ENCODE data around the gene RPS14. TPM values are rescaled to one million over a fixed set of nuclear protein-coding genes. Genes with fewer than 3 reads are reported as not detected.

The RPS14 gene
- total RNA-seq, 1 donor from 2014 or later = 3,639 TPM

- peak overlapping the region; percentile 90 for H3K27ac ChIP-seq
- peaks cover 42% of the 10 kb centered on the region for H3F3A ChIP-seq (ENCODE audit: low read depth)
- peak overlapping the region; percentile 99 for H3K4me3 ChIP-seq
- peak overlapping the region; percentile 88 for H3K4me3 Mint-ChIP-seq
- no peak overlapping the region for H3K27ac Mint-ChIP-seq
- H3K4me1 ChIP-seq = peaks cover 37% of the 10 kb centered on the region
- TF ChIP-seq CTCF (IDR thresholded peaks at IDR 0.05) = no peak
- TF ChIP-seq EZH2phosphoT487 (IDR thresholded peaks at IDR 0.05) = no peak
- no peak for TF ChIP-seq EZH2 (IDR thresholded peaks at IDR 0.05)
- H3K9me3 Mint-ChIP-seq = no peaks in the 10 kb centered on the region
- H4K20me1 ChIP-seq (ENCODE audit: low read depth) = peaks cover 37% of the 10 kb centered on the region
- H3K27me3 Mint-ChIP-seq (ENCODE audit: insufficient read depth, low read depth) = peaks cover 5% of the 10 kb centered on the region
- peak overlapping the region; percentile 92 for H3K4me2 ChIP-seq
- no peaks in the 10 kb centered on the region for H3K27me3 ChIP-seq
- no peaks in the 10 kb centered on the region for H3K9me3 ChIP-seq (ENCODE audit: low read depth)
- H3K9ac ChIP-seq = peak overlapping the region; percentile 82
- no peaks in the 10 kb centered on the region for H3K36me3 ChIP-seq
- DNase-seq (ENCODE audit: low spot score) = peak; percentile 81
- peaks cover 46% of the 10 kb centered on the region for H3K79me2 ChIP-seq (ENCODE audit: low read depth)
- peak overlapping the region; percentile 62 for H2AFZ ChIP-seq (replicated peaks)
- H3K4me1 Mint-ChIP-seq = peaks cover 54% of the 10 kb centered on the region
- H3K36me3 Mint-ChIP-seq = no peaks in the 10 kb centered on the region
Observed at GRCh38 chr5:150485693-150486401, 36.3 kb upstream of the RPS14 start.

DNA sequence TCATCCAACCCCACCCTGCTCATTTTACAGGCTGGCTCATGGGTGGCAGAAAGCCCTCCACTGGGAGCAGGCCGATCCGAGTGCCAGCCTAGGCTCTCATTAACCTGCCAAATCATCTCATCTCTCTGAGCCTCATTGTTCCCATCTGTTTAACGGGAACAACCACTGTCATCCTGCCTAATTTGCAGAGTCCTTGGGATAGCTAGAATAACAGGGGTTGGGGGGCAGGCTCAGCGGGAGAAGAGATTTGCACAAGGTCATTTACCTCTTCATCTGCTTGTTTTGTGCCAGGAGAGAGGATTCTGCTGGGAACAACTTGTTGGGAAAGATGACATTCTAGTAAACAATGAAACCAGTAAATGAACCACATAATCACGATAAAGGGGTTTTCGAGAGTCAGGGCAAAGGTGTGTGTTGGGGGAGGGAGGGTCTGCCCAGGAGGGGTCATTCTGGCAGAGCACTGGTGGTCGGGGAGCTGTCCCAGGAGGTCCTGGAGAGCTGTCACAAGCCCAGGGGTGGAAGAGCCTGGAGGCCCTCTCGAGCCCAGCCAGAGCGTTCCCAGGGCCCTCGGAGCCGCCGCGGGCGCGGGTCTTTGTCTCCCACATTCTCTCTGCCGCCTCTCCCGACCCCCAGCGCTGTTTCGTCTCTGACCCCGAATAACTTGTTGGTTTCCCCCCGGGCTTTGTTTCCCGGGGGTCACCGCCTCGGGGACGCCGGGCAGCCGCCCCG lies 35.6 kb upstream of the RPS14 start:
- Mint-ChIP-seq H3K36me3 (no peaks in the 10 kb centered on the region), H3K4me1 (peaks cover 47% of the 10 kb centered on the region), H3K4me3 (peak overlapping the region; percentile 88), H3K9me3 (no peaks in the 10 kb centered on the region), H3K27me3 (ENCODE audit: insufficient read depth, low read depth) (peaks cover 5% of the 10 kb centered on the region), H3K27ac (peak overlapping the region; percentile 96)
- H3K79me2 ChIP-seq (ENCODE audit: low read depth) = peaks cover 39% of the 10 kb centered on the region
- H3K27ac ChIP-seq = peak overlapping the region; percentile 90
- H3K9me3 ChIP-seq (ENCODE audit: low read depth) = no peaks in the 10 kb centered on the region
- H3K9ac ChIP-seq = peak overlapping the region; percentile 82
- H4K20me1 ChIP-seq (ENCODE audit: low read depth) = peaks cover 32% of the 10 kb centered on the region
- H3K4me3 ChIP-seq = peak overlapping the region; percentile 99
- H3K4me1 ChIP-seq = peaks cover 30% of the 10 kb centered on the region
- peak overlapping the region; percentile 62 for H2AFZ ChIP-seq (replicated peaks)
- TF ChIP-seq CTCF (IDR thresholded peaks at IDR 0.05) (no peak), EZH2 (IDR thresholded peaks at IDR 0.05) (no peak), EZH2phosphoT487 (IDR thresholded peaks at IDR 0.05) (no peak)
- no peaks in the 10 kb centered on the region for H3K27me3 ChIP-seq
- DNase-seq (ENCODE audit: low spot score) = peak; percentile 81
- peaks cover 40% of the 10 kb centered on the region for H3F3A ChIP-seq (ENCODE audit: low read depth)
- H3K4me2 ChIP-seq = peak overlapping the region; percentile 92
- no peaks in the 10 kb centered on the region for H3K36me3 ChIP-seq

DNA sequence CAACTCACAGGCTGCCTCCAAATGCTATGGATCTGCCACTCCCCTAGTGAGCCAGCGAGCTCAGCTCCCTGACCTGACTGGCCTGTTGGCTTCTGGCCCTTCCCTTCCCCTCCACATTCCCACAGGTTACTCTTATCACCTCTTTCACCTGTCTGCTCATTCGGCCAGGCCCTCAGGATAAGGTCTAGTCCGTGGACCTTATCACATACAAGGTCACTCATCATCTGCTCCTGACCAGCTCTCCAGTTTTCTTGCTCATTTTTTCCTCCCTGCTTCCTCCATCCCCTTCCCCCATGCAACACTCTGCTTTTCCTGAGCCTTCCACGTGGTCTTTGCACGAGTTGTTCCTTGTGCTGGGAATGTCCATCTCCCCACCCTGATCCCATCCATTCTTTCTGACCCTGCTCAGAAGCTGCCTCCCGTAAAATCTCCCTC lies 32.5 kb upstream of the RPS14 start:
- peaks cover 18% of the 10 kb centered on the region for H3K4me1 Mint-ChIP-seq
- peaks cover 3% of the 10 kb centered on the region for H3K27me3 Mint-ChIP-seq (ENCODE audit: insufficient read depth, low read depth)
- H3K4me1 ChIP-seq = peaks cover 11% of the 10 kb centered on the region
- H3K36me3 Mint-ChIP-seq = no peaks in the 10 kb centered on the region
- H3K9me3 ChIP-seq (ENCODE audit: low read depth) = no peaks in the 10 kb centered on the region
- H3K27ac Mint-ChIP-seq = no peak overlapping the region
- H3F3A ChIP-seq (ENCODE audit: low read depth) = peaks cover 20% of the 10 kb centered on the region
- H3K27me3 ChIP-seq = no peaks in the 10 kb centered on the region
- H3K9me3 Mint-ChIP-seq = no peaks in the 10 kb centered on the region
- peaks cover 7% of the 10 kb centered on the region for H3K79me2 ChIP-seq (ENCODE audit: low read depth)
- H3K27ac ChIP-seq = no peak overlapping the region
- no peak for TF ChIP-seq EZH2phosphoT487 (IDR thresholded peaks at IDR 0.05)
- no peak overlapping the region for H3K4me3 ChIP-seq
- H3K9ac ChIP-seq = no peak overlapping the region
- H3K4me2 ChIP-seq = no peak overlapping the region
- no peak for DNase-seq (ENCODE audit: low spot score)
- no peaks in the 10 kb centered on the region for H3K36me3 ChIP-seq
- H2AFZ ChIP-seq (replicated peaks) = no peak overlapping the region
- H3K4me3 Mint-ChIP-seq = no peak overlapping the region
- H4K20me1 ChIP-seq (ENCODE audit: low read depth) = peaks cover 2% of the 10 kb centered on the region

DNA sequence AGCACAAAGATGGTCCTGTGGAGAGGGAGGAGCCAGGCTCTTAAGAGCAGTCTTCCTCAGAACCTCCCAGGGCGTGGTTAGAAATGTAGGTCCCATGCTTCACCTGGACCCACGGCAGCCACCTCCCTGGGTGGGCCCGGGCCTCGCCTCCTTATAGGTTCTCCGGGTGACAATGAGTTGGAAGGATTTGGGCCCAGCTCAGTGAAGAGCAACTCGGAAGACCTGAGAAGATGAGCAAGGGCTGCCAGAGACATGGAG lies 32.1 kb upstream of the RPS14 start:
- Histone ChIP-seq H3K9me3 (ENCODE audit: low read depth) (no peaks in the 10 kb centered on the region), H3K36me3 (no peaks in the 10 kb centered on the region), H3K27ac (no peak overlapping the region), H3K4me1 (peaks cover 11% of the 10 kb centered on the region), H3K9ac (no peak overlapping the region), H3K4me2 (no peak overlapping the region), H4K20me1 (ENCODE audit: low read depth) (no peaks in the 10 kb centered on the region), H2AFZ (replicated peaks) (no peak overlapping the region), H3K79me2 (ENCODE audit: low read depth) (peaks cover 4% of the 10 kb centered on the region), H3K4me3 (no peak overlapping the region), H3F3A (ENCODE audit: low read depth) (peaks cover 17% of the 10 kb centered on the region), H3K27me3 (no peaks in the 10 kb centered on the region)
- H3K36me3 Mint-ChIP-seq = no peaks in the 10 kb centered on the region
- peaks cover 3% of the 10 kb centered on the region for H3K27me3 Mint-ChIP-seq (ENCODE audit: insufficient read depth, low read depth)
- TF ChIP-seq EZH2phosphoT487 (IDR thresholded peaks at IDR 0.05) (no peak), EZH2 (IDR thresholded peaks at IDR 0.05) (no peak), CTCF (IDR thresholded peaks at IDR 0.05) (no peak)
- no peak for DNase-seq (ENCODE audit: low spot score)
- H3K4me1 Mint-ChIP-seq = peaks cover 17% of the 10 kb centered on the region
- H3K27ac Mint-ChIP-seq = no peak overlapping the region
- H3K9me3 Mint-ChIP-seq = no peaks in the 10 kb centered on the region
- H3K4me3 Mint-ChIP-seq = no peak overlapping the region
